DND-41 (cell line): ENCODE measurements around the gene DLX2.
"Not testable (repeated sequence)": the region's sequence is repeated elsewhere in the genome, so short reads cannot be mapped to it uniquely, and the experiment has no call there.

Experiments used
- ATAC-seq: fragments of 200-7000 bp; cut with Tn5 transposase; 3 replicates; pipeline ENCODE4 v1.9.1; 2021; ENCODE audit warnings: low read depth; ENCODE audit not compliant: insufficient read depth
- DNase-seq: peaks from one replicate; pipeline ENCODE4 v3.0.0-alpha.2; 2020
- H2AFZ ChIP-seq: 2 replicates; pipeline ENCODE4 v1.6.0; 2012; ENCODE audit warnings: low read depth, low read length
- H3K27ac ChIP-seq: 2 replicates; pipeline ENCODE4 v1.5.1; 2012; ENCODE audit warnings: low read length, inconsistent platforms
- H3K27me3 ChIP-seq: fragments of 200-600 bp; sonication (generic); 2 replicates; pipeline ENCODE4 v1.6.0; 2012; ENCODE audit warnings: low read length, mild to moderate bottlenecking, inconsistent platforms; ENCODE audit not compliant: insufficient read depth, poor library complexity
- H3K36me3 ChIP-seq: 2 replicates; pipeline ENCODE4 v1.5.1; 2012; ENCODE audit warnings: low read length, inconsistent platforms; ENCODE audit not compliant: insufficient read depth
- H3K4me1 ChIP-seq: 2 replicates; pipeline ENCODE4 v1.5.1; 2012; ENCODE audit warnings: mild to moderate bottlenecking, low read length; ENCODE audit not compliant: insufficient read depth
- H3K4me2 ChIP-seq: 2 replicates; pipeline ENCODE4 v1.6.0; 2012; ENCODE audit warnings: mild to moderate bottlenecking, moderate library complexity, low read length, inconsistent platforms; ENCODE audit not compliant: insufficient read depth
- H3K4me3 ChIP-seq, 2 experiments: fragments of 200-600 bp in 1 of 2; shearing (Covaris generic) in 1 of 2; 2 replicates each; pipeline ENCODE4 v1.5.1; 2012 to 2016; ENCODE audit warnings: inconsistent platforms in 2 of 2, low read length in 2 of 2, mild to moderate bottlenecking in 2 of 2, low read depth in 1 of 2, moderate library complexity in 1 of 2
- H3K79me2 ChIP-seq: 2 replicates; pipeline ENCODE4 v1.6.0; 2012; ENCODE audit warnings: low read length, inconsistent platforms; ENCODE audit not compliant: insufficient read depth
- H3K9ac ChIP-seq: 2 replicates; pipeline ENCODE4 v1.6.0; 2012; ENCODE audit warnings: low read depth, mild to moderate bottlenecking, inconsistent platforms, low read length, moderate library complexity
- H3K9me3 ChIP-seq: 2 replicates; pipeline ENCODE4 v1.5.1; 2012; ENCODE audit warnings: low read length, moderate library complexity, mild to moderate bottlenecking, inconsistent platforms; ENCODE audit not compliant: insufficient read depth, severe bottlenecking
- H4K20me1 ChIP-seq: 2 replicates; pipeline ENCODE4 v1.6.0; 2012; ENCODE audit warnings: low read length; ENCODE audit not compliant: insufficient read depth
- EZH2 ChIP-seq: IDR thresholded peaks from 3 replicates; pipeline ENCODE4 v1.6.1; 2012; ENCODE audit warnings: borderline replicate concordance, low read depth, mild to moderate bottlenecking, moderate library complexity, low read length, inconsistent platforms; ENCODE audit not compliant: severe bottlenecking
- TF ChIP-seq, protein P1 (sequence below): IDR thresholded peaks from 2 replicates; pipeline ENCODE4 v1.5.1; 2012; ENCODE audit warnings: borderline replicate concordance, low read length, moderate library complexity, mild to moderate bottlenecking; ENCODE audit not compliant: poor library complexity, severe bottlenecking; ENCODE audit errors: extremely low read depth

Gene DLX2

DNA sequence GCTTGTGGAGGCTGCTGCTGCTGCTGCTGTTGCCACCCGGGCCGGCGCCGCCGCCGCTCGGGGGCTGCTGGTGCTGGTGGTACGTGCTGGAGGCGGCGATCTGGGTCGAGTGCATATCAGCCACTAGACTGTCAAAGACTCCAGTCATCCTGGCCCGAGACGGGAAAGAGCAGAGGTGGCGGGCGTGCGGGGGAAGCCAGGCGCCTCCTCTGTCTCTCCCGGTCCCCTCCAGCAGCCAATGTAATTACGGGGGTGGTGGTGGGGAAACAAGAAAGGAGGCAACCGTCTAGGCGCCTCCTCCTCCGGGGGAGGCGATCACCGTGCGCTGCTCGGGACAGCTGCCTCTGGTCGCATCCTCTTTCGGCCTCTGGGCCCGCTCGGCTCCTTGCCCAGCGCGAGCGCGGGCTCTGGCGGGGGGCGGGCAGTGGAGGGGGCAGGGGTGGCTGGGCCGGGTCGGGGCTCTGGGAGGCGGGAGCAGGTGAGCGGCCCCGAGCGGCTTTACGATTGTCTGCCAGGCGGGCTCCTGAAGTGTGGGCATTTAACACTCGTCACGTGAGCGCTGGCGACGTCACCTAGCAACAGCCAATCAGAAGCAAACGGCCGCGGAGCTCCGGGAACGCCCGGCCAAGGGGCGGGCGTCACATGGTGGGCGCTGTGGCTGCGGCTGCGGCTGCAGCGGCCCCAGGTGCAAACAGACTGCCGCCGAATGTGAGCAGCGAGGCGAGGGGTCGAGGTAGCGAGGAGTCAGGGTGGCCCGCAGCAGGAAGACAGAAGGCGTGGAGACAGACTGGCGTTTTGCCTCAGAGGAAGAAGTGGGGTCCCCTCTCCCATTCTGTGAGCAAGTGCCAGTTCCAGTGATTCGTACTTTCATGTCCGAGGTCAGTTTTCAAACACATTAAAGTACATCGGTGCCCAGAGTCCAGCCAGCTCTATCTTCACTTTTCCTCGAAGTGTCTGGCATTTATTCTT is at the start of gene DLX2:
DLX2 (minus strand) TSS at position 510 of the 969 bp plus-strand sequence; CDS start at position 148, 362 bp downstream.
- Histone ChIP-seq H3K9ac (peak within 1 kb of the TSS; percentile 36), H3K9me3 (no peaks in the 10 kb centered on the region), H3K36me3 (no peaks in the 10 kb centered on the region), H3K79me2 (no peaks in the 10 kb centered on the region), H3K4me2 (peak within 1 kb of the TSS; percentile 96), H2AFZ (peak within 1 kb of the TSS; percentile 59), H3K4me1 (peaks cover 26% of the 10 kb centered on the region), H4K20me1 (0 out of 2 replicates have a peak, but pooled peaks cover 5% of the 10 kb centered on the region), H3K27ac (peak within 1 kb of the TSS; percentile 55), H3K27me3 (peaks cover 14% of the 10 kb centered on the region), H3K4me3 (peak within 1 kb of the TSS; percentile 29 to 66; a peak in 3 of 4 replicates)
- TF ChIP-seq, protein P1, sequence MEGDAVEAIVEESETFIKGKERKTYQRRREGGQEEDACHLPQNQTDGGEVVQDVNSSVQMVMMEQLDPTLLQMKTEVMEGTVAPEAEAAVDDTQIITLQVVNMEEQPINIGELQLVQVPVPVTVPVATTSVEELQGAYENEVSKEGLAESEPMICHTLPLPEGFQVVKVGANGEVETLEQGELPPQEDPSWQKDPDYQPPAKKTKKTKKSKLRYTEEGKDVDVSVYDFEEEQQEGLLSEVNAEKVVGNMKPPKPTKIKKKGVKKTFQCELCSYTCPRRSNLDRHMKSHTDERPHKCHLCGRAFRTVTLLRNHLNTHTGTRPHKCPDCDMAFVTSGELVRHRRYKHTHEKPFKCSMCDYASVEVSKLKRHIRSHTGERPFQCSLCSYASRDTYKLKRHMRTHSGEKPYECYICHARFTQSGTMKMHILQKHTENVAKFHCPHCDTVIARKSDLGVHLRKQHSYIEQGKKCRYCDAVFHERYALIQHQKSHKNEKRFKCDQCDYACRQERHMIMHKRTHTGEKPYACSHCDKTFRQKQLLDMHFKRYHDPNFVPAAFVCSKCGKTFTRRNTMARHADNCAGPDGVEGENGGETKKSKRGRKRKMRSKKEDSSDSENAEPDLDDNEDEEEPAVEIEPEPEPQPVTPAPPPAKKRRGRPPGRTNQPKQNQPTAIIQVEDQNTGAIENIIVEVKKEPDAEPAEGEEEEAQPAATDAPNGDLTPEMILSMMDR = peak; percentile 10
- no peak for TF ChIP-seq EZH2
- peak; percentile 91 for DNase-seq
- ATAC-seq = peak; percentile 84

DNA sequence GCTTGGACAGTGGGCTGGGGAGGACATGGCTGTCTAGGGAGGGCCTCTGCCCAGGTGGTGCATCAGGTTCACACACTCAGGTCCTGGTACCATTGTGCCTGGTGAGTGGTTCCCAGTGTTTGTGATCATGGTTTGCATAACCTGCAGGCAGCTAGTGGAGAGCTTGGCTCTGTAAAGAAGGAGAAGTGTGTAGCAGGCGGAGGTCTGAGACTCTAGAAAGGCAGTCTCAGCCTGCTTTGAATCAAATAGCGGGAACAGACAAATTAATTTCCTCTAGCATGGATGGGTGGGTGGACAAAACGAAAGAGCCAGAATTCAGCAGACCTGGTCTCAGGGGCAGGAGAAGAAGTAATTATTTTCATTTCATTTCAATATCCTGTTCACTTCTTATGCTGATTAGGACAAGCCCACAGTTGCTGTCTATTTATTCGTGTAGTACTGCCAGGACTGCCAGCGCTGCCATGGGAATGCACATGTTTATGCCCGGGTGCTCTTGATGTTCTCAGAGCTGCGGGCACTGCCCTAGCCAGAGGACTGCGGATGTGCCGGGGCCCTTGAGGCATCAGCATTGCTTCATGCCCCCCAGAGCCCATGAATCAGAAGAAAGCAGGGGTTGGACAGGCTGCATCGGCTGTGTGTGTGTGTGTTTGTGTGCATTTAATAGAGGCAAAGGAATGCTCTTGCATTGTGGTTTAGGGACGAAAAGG is 45.4 kb upstream of the DLX2 start:
- Histone ChIP-seq H3K4me3 (no peak overlapping the region), H3K36me3 (no peaks in the 10 kb centered on the region), H3K9me3 (no peaks in the 10 kb centered on the region), H3K4me2 (no peak overlapping the region), H3K9ac (no peak overlapping the region), H3K27ac (no peak overlapping the region), H3K27me3 (no peaks in the 10 kb centered on the region), H3K79me2 (no peaks in the 10 kb centered on the region), H4K20me1 (no peaks in the 10 kb centered on the region), H2AFZ (no peak overlapping the region), H3K4me1 (peaks cover 10% of the 10 kb centered on the region)
- TF ChIP-seq EZH2 = no peak
- TF ChIP-seq, protein P1 = no peak
- ATAC-seq (no peak), DNase-seq (no peak)

DNA sequence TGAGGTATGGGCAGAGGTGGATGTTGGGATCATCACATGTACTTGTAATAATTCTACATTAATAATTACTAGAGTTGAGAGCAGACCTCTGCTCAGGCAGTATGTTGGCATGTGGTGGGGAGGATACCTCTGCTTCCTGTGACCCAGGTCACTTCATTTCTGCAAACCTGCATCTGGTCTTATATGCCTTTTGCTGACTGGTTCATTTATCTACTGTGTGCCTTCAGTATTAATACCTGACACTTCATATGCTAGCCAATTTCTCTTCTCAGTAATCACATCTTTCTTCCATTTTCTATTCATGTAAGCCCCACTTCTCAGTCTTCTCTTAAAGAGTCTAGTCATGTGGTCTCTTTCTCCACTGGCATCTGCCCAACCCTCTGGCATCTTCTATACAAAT is 41.1 kb upstream of the DLX2 start:
- Histone ChIP-seq H3K4me2 (no peak overlapping the region), H3K4me3 (no peak overlapping the region), H2AFZ (no peak overlapping the region), H3K9me3 (no peaks in the 10 kb centered on the region), H3K79me2 (no peaks in the 10 kb centered on the region), H3K27ac (no peak overlapping the region), H4K20me1 (no peaks in the 10 kb centered on the region), H3K4me1 (no peaks in the 10 kb centered on the region), H3K9ac (no peak overlapping the region), H3K27me3 (no peaks in the 10 kb centered on the region), H3K36me3 (no peaks in the 10 kb centered on the region)
- ATAC-seq (no peak), DNase-seq (no peak)
- TF ChIP-seq, protein P1 = no peak
- TF ChIP-seq EZH2 = no peak

DNA sequence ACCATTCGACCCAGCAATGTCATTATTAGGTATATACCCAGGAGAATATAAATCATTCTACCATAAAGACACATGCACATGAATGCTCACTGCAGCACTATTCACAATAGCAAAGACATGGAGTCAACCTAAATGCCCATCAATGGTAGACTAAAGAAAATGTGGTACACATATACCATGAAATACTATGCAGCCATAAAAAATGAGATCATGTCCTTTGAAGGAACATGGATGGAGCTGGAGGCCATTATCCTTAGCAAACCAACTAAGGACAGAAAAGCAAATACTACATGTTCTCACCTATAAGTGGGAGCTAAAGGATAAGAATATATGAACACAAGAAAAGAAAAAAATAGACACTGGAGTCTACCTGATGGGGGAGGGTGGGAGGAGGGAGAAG is 36.0 kb upstream of the DLX2 start:
- not testable (repeated sequence) for DNase-seq, H3K4me2 ChIP-seq, H3K79me2 ChIP-seq, H2AFZ ChIP-seq, H3K27me3 ChIP-seq, ATAC-seq, H3K27ac ChIP-seq, H4K20me1 ChIP-seq, H3K36me3 ChIP-seq, H3K9me3 ChIP-seq, H3K4me3 ChIP-seq, H3K4me1 ChIP-seq, H3K9ac ChIP-seq
